Measurements from ENCODE around the gene SLC37A1. TPM values are rescaled to one million over a fixed set of nuclear protein-coding genes. Genes with fewer than 3 reads are reported as not detected.

Gene SLC37A1
- total and polyA plus RNA-seq, 4 donors: 2.0 to 7.2 (median 4.3) TPM

DNA sequence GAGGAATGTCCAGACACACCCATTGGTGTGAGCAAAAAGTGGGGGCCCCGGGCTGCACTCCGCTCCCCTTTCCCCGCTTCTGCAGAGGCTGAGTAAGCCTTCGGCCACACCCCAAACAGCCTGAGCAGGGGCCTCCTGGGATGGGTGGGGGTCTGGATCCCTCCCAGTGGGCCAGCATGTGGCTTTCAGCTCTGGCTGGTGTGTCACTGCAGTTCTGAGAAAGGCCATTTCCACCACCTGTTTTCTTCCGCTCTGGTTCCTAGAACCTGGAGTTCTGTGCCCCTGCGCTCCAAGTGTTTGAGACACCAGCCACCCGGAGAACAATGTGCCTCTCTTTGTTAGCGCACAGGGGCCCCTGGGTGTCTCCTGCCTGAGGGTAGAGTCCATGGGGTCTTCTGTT is 30.9 kb downstream of the SLC37A1 start:
- no peak overlapping the region for H3K9ac ChIP-seq (ENCODE audit: low read depth in 1 of 2, low read length in 2 of 2)
- no peaks in the 10 kb centered on the region for H3K9me3 ChIP-seq (ENCODE audit: control insufficient read depth in 4 of 4, low read length in 3 of 4)
- no peak overlapping the region for H3K4me3 ChIP-seq (ENCODE audit: low read depth in 1 of 3, low read length in 3 of 3)
- H3K4me1 ChIP-seq (ENCODE audit: control insufficient read depth in 4 of 4, insufficient read depth in 4 of 4, low read length in 3 of 4): no peaks in the 10 kb centered on the region
- peaks cover 3 to 19% (median 14%) of the 10 kb centered on the region in 4 donors for H3K36me3 ChIP-seq (ENCODE audit: control insufficient read depth in 4 of 4, insufficient read depth in 3 of 4, low read depth in 1 of 4, low read length in 3 of 4)
- H3K27ac ChIP-seq (ENCODE audit: low read depth in 1 of 2, low read length in 2 of 2): no peak overlapping the region
- no peaks in the 10 kb centered on the region for H3K27me3 ChIP-seq (ENCODE audit: control insufficient read depth in 4 of 4, insufficient read depth in 4 of 4, low read length in 3 of 4)
- TF ChIP-seq RXRA (IDR thresholded peaks at IDR 0.05): no peak
- TF ChIP-seq EGR1 (IDR thresholded peaks at IDR 0.05; ENCODE audit: low read depth in 2 of 2): no peak
- no peak for TF ChIP-seq HNF4A (conservative IDR thresholded peaks at IDR 0.05)
- no peak for TF ChIP-seq FOXA2 (IDR thresholded peaks at IDR 0.05)
- TF ChIP-seq JUND (IDR thresholded peaks at IDR 0.05): no peak
- WGBS: 96% methylated on average over 8 of the region's 8 CpGs
- DNase-seq (ENCODE audit: low spot score): no peak

DNA sequence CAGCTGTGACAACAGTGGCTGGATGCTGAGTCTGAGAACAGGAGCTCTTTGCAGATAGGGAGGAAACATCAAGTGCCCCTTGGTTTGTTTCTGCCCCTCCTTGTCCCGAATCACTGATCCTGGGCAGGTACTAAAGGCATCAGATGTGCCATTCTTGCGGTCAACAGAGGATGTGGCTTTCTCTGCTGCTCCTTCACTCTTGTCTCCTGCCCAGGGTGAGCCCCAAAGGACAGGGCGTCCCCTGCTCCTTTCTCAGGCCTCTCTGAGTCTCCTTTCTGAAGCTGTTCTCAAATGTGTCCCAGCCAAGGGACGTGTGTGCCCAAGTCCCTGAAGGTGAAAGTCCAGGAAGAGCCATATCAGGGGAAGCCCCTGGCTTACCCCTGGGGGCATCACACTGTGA is 31.7 kb downstream of the SLC37A1 start:
- TF ChIP-seq, protein P1, sequence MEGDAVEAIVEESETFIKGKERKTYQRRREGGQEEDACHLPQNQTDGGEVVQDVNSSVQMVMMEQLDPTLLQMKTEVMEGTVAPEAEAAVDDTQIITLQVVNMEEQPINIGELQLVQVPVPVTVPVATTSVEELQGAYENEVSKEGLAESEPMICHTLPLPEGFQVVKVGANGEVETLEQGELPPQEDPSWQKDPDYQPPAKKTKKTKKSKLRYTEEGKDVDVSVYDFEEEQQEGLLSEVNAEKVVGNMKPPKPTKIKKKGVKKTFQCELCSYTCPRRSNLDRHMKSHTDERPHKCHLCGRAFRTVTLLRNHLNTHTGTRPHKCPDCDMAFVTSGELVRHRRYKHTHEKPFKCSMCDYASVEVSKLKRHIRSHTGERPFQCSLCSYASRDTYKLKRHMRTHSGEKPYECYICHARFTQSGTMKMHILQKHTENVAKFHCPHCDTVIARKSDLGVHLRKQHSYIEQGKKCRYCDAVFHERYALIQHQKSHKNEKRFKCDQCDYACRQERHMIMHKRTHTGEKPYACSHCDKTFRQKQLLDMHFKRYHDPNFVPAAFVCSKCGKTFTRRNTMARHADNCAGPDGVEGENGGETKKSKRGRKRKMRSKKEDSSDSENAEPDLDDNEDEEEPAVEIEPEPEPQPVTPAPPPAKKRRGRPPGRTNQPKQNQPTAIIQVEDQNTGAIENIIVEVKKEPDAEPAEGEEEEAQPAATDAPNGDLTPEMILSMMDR (IDR thresholded peaks at IDR 0.05; ENCODE audit: low read depth, low read length, missing input control): no peak
- TF ChIP-seq SP1 (IDR thresholded peaks at IDR 0.05) (no peak), RXRA (IDR thresholded peaks at IDR 0.05) (no peak), RAD21 (IDR thresholded peaks at IDR 0.05) (no peak)
- TF ChIP-seq, protein P2, sequence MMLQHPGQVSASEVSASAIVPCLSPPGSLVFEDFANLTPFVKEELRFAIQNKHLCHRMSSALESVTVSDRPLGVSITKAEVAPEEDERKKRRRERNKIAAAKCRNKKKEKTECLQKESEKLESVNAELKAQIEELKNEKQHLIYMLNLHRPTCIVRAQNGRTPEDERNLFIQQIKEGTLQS (IDR thresholded peaks at IDR 0.05): no peak
- H3K9me3 ChIP-seq (ENCODE audit: control insufficient read depth in 4 of 4, low read length in 3 of 4): no peaks in the 10 kb centered on the region
- no peak overlapping the region for H3K9ac ChIP-seq (ENCODE audit: low read depth in 1 of 2, low read length in 2 of 2)
- no peak overlapping the region for H3K27ac ChIP-seq (ENCODE audit: low read depth in 1 of 2, low read length in 2 of 2)
- H3K36me3 ChIP-seq (ENCODE audit: control insufficient read depth in 4 of 4, insufficient read depth in 3 of 4, low read depth in 1 of 4, low read length in 3 of 4): peaks cover 3 to 19% (median 16%) of the 10 kb centered on the region in 4 donors
- no peak for DNase-seq (ENCODE audit: low spot score)
- 93% methylated on average over 4 of the region's 4 CpGs for WGBS
- no peaks in the 10 kb centered on the region for H3K4me1 ChIP-seq (ENCODE audit: control insufficient read depth in 4 of 4, insufficient read depth in 4 of 4, low read length in 3 of 4)
- H3K27me3 ChIP-seq (ENCODE audit: control insufficient read depth in 4 of 4, insufficient read depth in 4 of 4, low read length in 3 of 4): no peaks in the 10 kb centered on the region
- H3K4me3 ChIP-seq (ENCODE audit: low read depth in 1 of 3, low read length in 3 of 3): no peak overlapping the region

DNA sequence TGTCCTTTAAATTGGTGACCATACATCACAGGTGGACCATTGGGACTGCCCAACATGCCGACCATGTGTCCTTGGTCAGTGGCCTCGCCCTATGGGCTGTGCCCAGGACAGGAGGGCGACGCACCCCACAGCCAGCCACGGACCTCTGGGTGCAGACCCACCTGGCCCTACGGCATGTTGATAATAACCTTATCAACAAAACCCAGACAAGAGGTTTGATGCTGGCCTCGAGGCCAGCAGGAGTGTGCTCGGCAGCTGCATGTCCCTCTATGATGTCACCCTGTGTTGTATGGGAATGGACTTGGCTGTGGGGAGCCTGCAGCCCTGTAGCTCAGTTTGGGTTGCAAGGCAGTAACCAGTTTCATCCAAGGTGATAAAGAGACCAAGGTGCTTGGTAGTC is 32.1 kb downstream of the SLC37A1 start:
- no peak overlapping the region for H3K4me3 ChIP-seq (ENCODE audit: low read depth in 1 of 3, low read length in 3 of 3)
- TF ChIP-seq RXRA (IDR thresholded peaks at IDR 0.05) (no peak), GABPA (IDR thresholded peaks at IDR 0.05 in 1 of 2, conservative IDR thresholded peaks at IDR 0.05 in 1 of 2) (no peak), HNF4G (IDR thresholded peaks at IDR 0.05) (no peak), JUND (IDR thresholded peaks at IDR 0.05) (no peak), MAX (IDR thresholded peaks at IDR 0.05) (no peak)
- TF ChIP-seq, protein P2 (IDR thresholded peaks at IDR 0.05): no peak
- H3K9ac ChIP-seq (ENCODE audit: low read depth in 1 of 2, low read length in 2 of 2): no peak overlapping the region
- peaks cover 3 to 19% (median 16%) of the 10 kb centered on the region in 4 donors for H3K36me3 ChIP-seq (ENCODE audit: control insufficient read depth in 4 of 4, insufficient read depth in 3 of 4, low read depth in 1 of 4, low read length in 3 of 4)
- H3K9me3 ChIP-seq (ENCODE audit: control insufficient read depth in 4 of 4, low read length in 3 of 4): no peaks in the 10 kb centered on the region
- no peaks in the 10 kb centered on the region for H3K4me1 ChIP-seq (ENCODE audit: control insufficient read depth in 4 of 4, insufficient read depth in 4 of 4, low read length in 3 of 4)
- DNase-seq (ENCODE audit: low spot score): no peak
- 96% methylated on average over 8 of the region's 8 CpGs for WGBS
- no peak overlapping the region for H3K27ac ChIP-seq (ENCODE audit: low read depth in 1 of 2, low read length in 2 of 2)
- no peaks in the 10 kb centered on the region for H3K27me3 ChIP-seq (ENCODE audit: control insufficient read depth in 4 of 4, insufficient read depth in 4 of 4, low read length in 3 of 4)

Data from liver (tissue), 9 donors.